ENCODE results near the gene VMO1.
"Not testable (repeated sequence)": the region's sequence is repeated elsewhere in the genome, so short reads cannot be mapped to it uniquely, and the experiment has no call there.

VMO1 gene, protein sequence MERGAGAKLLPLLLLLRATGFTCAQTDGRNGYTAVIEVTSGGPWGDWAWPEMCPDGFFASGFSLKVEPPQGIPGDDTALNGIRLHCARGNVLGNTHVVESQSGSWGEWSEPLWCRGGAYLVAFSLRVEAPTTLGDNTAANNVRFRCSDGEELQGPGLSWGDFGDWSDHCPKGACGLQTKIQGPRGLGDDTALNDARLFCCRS

DNA sequence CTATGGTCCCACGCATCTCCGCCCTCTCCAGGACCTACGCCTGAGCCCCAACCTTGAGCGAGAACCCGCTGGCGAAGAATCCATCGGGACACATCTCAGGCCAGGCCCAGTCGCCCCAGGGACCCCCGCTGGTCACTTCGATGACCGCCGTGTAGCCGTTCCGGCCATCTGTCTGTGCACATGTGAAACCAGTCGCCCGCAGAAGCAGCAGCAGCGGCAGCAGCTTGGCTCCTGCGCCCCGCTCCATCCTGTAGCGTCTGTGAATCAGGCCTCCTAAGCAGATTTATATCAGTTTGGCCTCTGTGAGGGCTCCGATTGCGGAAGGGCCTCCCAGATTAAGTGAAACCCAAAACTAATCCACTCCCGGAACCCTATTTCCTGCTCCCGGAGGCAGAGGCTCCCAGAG lies at the start of gene VMO1:
Gene VMO1, minus strand, starts transcription at position 259 of the 406 bp plus-strand sequence. Its CDS starts 12 bp downstream, at position 247.
- Histone ChIP-seq H3K9ac (ENCODE audit: low read length) (peak within 1 kb of the TSS; percentile 14), H3K4me3 (ENCODE audit: low read length) (peak within 1 kb of the TSS; percentile 54), H3K27me3 (replicated peaks; ENCODE audit: control insufficient read depth, insufficient read depth, low read length) (peaks cover 29% of the 10 kb centered on the region), H3K4me1 (ENCODE audit: control insufficient read depth, insufficient read depth, low read length) (peaks cover 31% of the 10 kb centered on the region), H3K36me3 (ENCODE audit: control insufficient read depth, insufficient read depth, low read length, severe bottlenecking) (no peaks in the 10 kb centered on the region), H3K9me3 (ENCODE audit: control insufficient read depth, low read length) (no peaks in the 10 kb centered on the region)
- DNase-seq (ENCODE audit: low read depth): peak; percentile 68

DNA sequence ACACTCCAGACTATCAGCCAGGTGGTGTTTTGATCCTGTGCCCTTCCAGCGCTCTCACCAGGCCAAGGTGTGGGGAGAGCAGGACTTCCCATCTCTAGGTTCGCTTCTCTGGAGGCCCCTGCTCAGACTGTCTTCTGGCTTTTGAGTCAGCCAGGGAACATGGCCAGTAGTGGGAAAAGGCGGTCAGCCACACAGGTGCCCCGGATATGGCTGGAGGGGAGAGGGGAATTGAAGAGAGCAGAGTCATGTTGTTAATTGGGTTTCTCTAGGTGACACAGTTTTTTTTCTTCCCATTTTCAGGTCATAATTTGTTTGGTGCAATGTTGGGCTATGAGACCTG lies 48.5 kb upstream of the VMO1 start:
- H3K27me3 ChIP-seq (replicated peaks; ENCODE audit: control insufficient read depth, insufficient read depth, low read length): no peaks in the 10 kb centered on the region
- H3K4me3 ChIP-seq (ENCODE audit: low read length): peak overlapping the region; percentile 85
- DNase-seq (ENCODE audit: low read depth): no peak
- no peaks in the 10 kb centered on the region for H3K9me3 ChIP-seq (ENCODE audit: control insufficient read depth, low read length)
- peaks cover 27% of the 10 kb centered on the region for H3K4me1 ChIP-seq (ENCODE audit: control insufficient read depth, insufficient read depth, low read length)
- peak overlapping the region; percentile 93 for H3K9ac ChIP-seq (ENCODE audit: low read length)
- no peaks in the 10 kb centered on the region for H3K36me3 ChIP-seq (ENCODE audit: control insufficient read depth, insufficient read depth, low read length, severe bottlenecking)

DNA sequence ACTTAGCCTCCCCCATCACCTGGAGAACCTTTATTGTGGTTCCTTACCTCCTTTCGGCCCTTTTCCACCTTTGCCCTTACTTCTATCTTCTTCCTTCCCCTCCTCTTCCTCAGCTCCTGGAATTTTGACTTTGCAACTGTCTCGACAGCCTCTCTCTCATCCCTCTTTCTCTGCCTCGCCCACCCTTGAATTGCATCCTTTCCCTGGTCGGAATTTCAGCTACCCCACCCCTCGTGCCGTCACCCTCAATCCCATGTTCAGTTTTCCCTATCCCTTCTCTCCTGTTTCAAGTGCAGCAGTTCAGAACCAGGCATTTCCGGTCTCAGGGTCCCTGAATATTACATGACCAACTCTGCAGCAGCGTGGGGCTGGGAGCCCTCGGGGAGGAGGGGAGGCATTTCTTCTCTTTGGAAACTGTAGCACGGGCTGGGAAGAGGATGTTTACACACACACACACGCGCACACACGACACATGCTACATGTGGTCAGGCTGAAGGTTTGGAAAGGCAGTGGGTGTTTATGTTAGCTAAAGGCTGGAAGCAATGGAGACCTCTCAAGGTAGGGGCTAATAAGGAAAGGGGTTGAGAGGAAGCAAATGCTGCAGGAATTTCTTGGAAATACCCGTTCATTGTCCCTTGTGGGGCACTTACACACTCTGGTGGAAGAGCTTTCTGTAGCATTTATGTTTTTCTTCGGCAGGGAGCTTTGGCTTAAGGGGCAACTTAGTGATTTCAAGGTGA lies 47.9 kb upstream of the VMO1 start:
- peak; percentile 70 for DNase-seq (ENCODE audit: low read depth)
- H3K27me3 ChIP-seq (replicated peaks; ENCODE audit: control insufficient read depth, insufficient read depth, low read length): no peaks in the 10 kb centered on the region
- H3K9me3 ChIP-seq (ENCODE audit: control insufficient read depth, low read length): no peaks in the 10 kb centered on the region
- H3K4me1 ChIP-seq (ENCODE audit: control insufficient read depth, insufficient read depth, low read length): peaks cover 27% of the 10 kb centered on the region
- H3K4me3 ChIP-seq (ENCODE audit: low read length): peak overlapping the region; percentile 85
- H3K36me3 ChIP-seq (ENCODE audit: control insufficient read depth, insufficient read depth, low read length, severe bottlenecking): no peaks in the 10 kb centered on the region
- peak overlapping the region; percentile 93 for H3K9ac ChIP-seq (ENCODE audit: low read length)

DNA sequence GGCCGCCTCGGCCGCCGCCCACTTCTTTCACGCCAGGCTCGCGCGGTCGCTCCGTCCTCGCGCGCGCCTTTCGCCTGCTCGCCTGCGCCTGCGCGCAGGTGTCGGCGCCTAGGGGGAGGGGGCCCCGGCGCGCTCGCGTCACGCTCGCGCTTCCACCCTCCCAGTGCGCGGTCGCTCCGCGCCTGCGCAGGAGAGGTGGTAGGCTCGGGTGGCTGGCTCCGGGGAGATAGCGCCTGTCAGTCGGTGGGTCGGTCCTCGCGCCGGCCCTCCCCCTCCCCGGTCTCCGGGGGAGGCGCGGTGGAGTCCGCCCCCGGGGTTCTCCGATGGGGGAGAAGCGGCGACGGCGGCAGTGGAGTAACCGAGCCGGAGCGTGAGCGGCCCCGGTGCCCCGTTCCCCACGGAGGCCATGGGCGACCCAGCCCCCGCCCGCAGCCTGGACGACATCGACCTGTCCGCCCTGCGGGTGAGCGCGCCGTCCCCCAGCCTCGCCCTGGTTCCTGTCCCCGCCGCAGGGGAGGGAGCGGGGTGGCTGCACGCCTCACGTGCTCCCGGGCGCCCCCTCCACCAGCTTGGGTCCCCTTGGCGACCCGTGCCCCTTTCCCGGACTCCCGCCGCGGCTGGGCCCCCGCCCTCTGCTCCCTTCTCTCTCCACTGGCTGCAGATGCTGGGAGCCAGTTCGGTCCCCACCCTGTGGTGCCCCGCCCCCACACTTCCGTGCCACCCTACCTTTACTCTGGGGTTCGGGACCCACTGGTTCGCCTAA lies 47.2 kb upstream of the VMO1 start, which contains the start of gene MINK1:
Gene MINK1, plus strand, starts transcription at position 163 of the 763 bp plus-strand sequence. Its CDS starts 244 bp downstream, at position 407.
- H3K27me3 ChIP-seq (replicated peaks; ENCODE audit: control insufficient read depth, insufficient read depth, low read length): no peaks in the 10 kb centered on the region
- H3K9me3 ChIP-seq (ENCODE audit: control insufficient read depth, low read length): no peaks in the 10 kb centered on the region
- peak within 1 kb of the TSS; percentile 85 for H3K4me3 ChIP-seq (ENCODE audit: low read length)
- peak within 1 kb of the TSS; percentile 93 for H3K9ac ChIP-seq (ENCODE audit: low read length)
- peak; percentile 98 for DNase-seq (ENCODE audit: low read depth)
- peaks cover 23% of the 10 kb centered on the region for H3K4me1 ChIP-seq (ENCODE audit: control insufficient read depth, insufficient read depth, low read length)
- H3K36me3 ChIP-seq (ENCODE audit: control insufficient read depth, insufficient read depth, low read length, severe bottlenecking): no peaks in the 10 kb centered on the region

DNA sequence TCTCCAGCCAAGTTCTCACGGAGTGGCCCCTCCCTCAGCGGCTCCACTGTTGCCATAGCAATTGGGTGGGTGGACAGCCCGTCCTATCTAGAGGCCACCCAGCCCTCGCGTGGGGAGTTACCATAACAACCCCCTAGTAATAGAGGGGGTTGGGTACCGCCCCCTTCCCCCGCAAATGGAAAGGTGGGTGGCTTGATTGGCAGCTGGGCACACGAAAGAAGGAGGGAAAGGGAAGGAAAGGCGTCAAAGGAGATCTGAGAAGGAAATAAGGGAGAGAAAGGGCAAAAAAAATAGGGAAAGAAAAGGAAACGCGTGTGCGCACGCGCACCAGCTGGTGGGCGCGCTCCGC lies 46.6 kb upstream of the VMO1 start:
- not testable (repeated sequence) for H3K36me3 ChIP-seq (ENCODE audit: control insufficient read depth, insufficient read depth, low read length, severe bottlenecking); DNase-seq (ENCODE audit: low read depth); H3K9me3 ChIP-seq (ENCODE audit: control insufficient read depth, low read length); H3K27me3 ChIP-seq (replicated peaks; ENCODE audit: control insufficient read depth, insufficient read depth, low read length)
- Histone ChIP-seq H3K9ac (ENCODE audit: low read length) (peak overlapping the region; percentile 93), H3K4me1 (ENCODE audit: control insufficient read depth, insufficient read depth, low read length) (peaks cover 18% of the 10 kb centered on the region), H3K4me3 (ENCODE audit: low read length) (peak overlapping the region; percentile 85)

DNA sequence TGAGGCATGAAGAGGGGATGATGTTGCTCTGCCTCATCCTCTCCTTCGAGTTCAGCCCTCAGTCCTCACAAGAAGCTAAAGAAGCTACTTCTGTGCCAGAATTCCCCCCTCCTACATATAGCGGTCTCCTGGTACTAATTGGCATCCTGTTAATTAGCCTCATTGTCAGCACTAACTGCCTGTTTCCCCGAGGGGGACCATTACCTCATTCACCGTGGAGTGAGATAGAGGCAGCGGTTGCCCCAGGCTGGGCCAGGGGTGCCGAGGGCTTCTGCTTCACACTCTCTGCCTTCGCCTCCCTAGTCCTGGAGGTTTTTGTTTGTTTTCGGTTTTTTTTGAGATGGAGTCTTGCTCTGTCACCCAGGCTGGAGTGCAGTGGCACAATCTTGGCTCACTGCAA lies 41.2 kb upstream of the VMO1 start:
- DNase-seq (ENCODE audit: low read depth): no peak
- H3K9me3 ChIP-seq (ENCODE audit: control insufficient read depth, low read length): no peaks in the 10 kb centered on the region
- no peak overlapping the region for H3K9ac ChIP-seq (ENCODE audit: low read length)
- no peaks in the 10 kb centered on the region for H3K4me1 ChIP-seq (ENCODE audit: control insufficient read depth, insufficient read depth, low read length)
- no peak overlapping the region for H3K4me3 ChIP-seq (ENCODE audit: low read length)
- no peaks in the 10 kb centered on the region for H3K27me3 ChIP-seq (replicated peaks; ENCODE audit: control insufficient read depth, insufficient read depth, low read length)
- no peaks in the 10 kb centered on the region for H3K36me3 ChIP-seq (ENCODE audit: control insufficient read depth, insufficient read depth, low read length, severe bottlenecking)

DNA sequence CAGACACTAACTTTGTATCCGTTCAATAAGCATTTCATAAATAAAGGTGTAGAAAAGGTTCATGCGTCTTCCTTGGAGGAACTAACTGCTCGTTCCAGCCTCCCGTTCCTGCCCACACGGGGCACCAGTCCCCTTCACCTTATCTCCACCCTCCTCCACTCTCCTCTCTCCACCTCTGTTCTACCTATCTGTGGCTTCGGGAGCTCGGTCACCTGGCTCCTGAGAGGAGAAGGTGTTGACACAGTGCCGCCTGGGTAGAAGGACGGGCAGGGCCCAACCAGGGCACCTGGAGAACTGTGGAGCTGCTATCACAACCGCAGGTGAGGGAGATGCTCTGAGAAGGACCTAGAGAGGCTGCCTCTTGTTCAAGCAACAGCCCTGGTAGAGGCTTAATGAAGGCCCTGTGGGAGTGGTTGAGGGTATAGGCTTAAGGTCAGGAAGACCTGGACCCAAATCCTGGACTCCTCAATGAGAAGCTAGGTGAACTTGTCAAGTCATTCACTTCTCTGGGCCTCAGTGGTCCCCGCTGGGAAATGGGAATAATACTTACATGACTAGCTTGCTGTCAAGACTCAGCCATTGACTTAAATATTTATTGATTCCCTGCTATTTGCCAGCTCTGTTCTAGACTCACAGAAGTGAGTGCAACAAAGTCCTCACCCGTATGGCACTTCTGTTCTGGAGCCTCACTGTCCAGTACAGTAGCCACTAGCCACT lies 37.4 kb upstream of the VMO1 start:
- DNase-seq (ENCODE audit: low read depth): no peak
- Histone ChIP-seq H3K36me3 (ENCODE audit: control insufficient read depth, insufficient read depth, low read length, severe bottlenecking) (no peaks in the 10 kb centered on the region), H3K9ac (ENCODE audit: low read length) (no peak overlapping the region), H3K4me3 (ENCODE audit: low read length) (no peak overlapping the region), H3K27me3 (replicated peaks; ENCODE audit: control insufficient read depth, insufficient read depth, low read length) (no peaks in the 10 kb centered on the region), H3K4me1 (ENCODE audit: control insufficient read depth, insufficient read depth, low read length) (no peaks in the 10 kb centered on the region), H3K9me3 (ENCODE audit: control insufficient read depth, low read length) (no peaks in the 10 kb centered on the region)

DNA sequence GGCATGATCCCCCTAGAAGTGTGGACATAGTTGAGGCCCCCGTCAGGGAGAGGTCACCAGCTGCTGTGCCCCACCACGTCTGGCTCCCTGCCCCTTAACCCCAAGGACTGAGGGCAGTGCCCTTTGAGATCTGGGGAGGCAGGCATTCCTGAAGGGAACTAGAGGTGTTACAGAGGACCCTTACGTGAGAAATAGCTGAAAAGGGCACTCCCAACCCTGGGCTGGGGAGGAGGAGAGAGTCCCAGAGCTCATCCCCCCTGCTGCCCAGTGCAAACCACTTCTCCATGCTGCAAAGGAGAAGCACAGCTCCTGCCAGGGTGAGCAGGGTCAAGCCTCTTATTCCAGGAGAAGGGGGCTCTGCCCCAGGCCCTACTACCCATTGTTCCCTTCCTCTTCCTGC lies 36.7 kb upstream of the VMO1 start:
- H3K27me3 ChIP-seq (replicated peaks; ENCODE audit: control insufficient read depth, insufficient read depth, low read length): no peaks in the 10 kb centered on the region
- no peak overlapping the region for H3K4me3 ChIP-seq (ENCODE audit: low read length)
- H3K36me3 ChIP-seq (ENCODE audit: control insufficient read depth, insufficient read depth, low read length, severe bottlenecking): no peaks in the 10 kb centered on the region
- no peak overlapping the region for H3K9ac ChIP-seq (ENCODE audit: low read length)
- no peaks in the 10 kb centered on the region for H3K9me3 ChIP-seq (ENCODE audit: control insufficient read depth, low read length)
- H3K4me1 ChIP-seq (ENCODE audit: control insufficient read depth, insufficient read depth, low read length): no peaks in the 10 kb centered on the region
- DNase-seq (ENCODE audit: low read depth): no peak

DNA sequence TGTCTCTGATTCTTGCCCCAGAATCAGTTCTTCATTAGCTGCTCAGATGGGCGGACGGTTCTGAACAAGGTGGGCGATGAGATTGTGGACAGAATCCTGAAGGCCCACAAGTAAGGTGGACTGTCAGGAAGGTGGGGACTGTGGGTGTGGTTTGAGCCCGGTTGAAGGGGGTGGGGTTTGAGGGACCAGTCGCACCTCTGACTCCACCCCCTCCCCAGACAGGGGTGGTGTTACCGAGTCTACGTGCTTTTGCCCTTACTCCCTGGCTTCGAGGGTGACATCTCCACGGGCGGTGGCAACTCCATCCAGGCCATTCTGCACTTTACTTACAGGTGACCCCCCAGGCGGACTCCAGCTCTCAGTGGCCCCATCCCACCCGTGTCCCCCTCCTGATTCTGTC lies 32.1 kb upstream of the VMO1 start:
- Histone ChIP-seq H3K9ac (ENCODE audit: low read length) (no peak overlapping the region), H3K9me3 (ENCODE audit: control insufficient read depth, low read length) (no peaks in the 10 kb centered on the region), H3K27me3 (replicated peaks; ENCODE audit: control insufficient read depth, insufficient read depth, low read length) (no peaks in the 10 kb centered on the region), H3K36me3 (ENCODE audit: control insufficient read depth, insufficient read depth, low read length, severe bottlenecking) (peaks cover 4% of the 10 kb centered on the region), H3K4me3 (ENCODE audit: low read length) (no peak overlapping the region), H3K4me1 (ENCODE audit: control insufficient read depth, insufficient read depth, low read length) (no peaks in the 10 kb centered on the region)
- DNase-seq (ENCODE audit: low read depth): no peak

DNA sequence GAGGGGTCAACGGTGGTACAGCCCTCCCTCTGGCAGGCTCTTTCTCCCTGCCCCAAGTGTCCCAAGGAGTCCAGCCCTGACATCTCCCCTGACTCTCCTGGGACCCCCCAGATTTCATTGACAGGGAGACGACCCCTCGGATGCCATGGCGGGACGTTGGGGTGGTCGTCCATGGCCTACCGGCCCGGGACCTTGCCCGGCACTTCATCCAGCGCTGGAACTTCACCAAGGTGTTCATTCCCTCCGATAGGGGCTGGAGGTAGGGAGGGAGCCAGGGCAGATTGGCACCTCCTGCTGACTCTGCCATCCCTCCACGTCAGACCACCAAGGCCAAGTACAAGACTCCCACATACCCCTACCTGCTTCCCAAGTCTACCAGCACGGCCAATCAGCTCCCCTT lies 30.7 kb upstream of the VMO1 start:
- no peaks in the 10 kb centered on the region for H3K27me3 ChIP-seq (replicated peaks; ENCODE audit: control insufficient read depth, insufficient read depth, low read length)
- H3K36me3 ChIP-seq (ENCODE audit: control insufficient read depth, insufficient read depth, low read length, severe bottlenecking): peaks cover 4% of the 10 kb centered on the region
- no peaks in the 10 kb centered on the region for H3K4me1 ChIP-seq (ENCODE audit: control insufficient read depth, insufficient read depth, low read length)
- H3K9me3 ChIP-seq (ENCODE audit: control insufficient read depth, low read length): no peaks in the 10 kb centered on the region
- no peak overlapping the region for H3K9ac ChIP-seq (ENCODE audit: low read length)
- DNase-seq (ENCODE audit: low read depth): no peak
- no peak overlapping the region for H3K4me3 ChIP-seq (ENCODE audit: low read length)
